Ovary (tissue), 9 donors: Measurements from ENCODE around the gene CNPPD1. TPM values are rescaled to one million over a fixed set of nuclear protein-coding genes. Genes with fewer than 3 reads are reported as not detected.

Experiments used
- DNase-seq, 5 donors: peaks; one replicate each; pipeline ENCODE4 v3.0.0-alpha.2; 2019 to 2020
- H3K27ac ChIP-seq, 2 donors: fragments of 200-600 bp; one replicate each; pipeline versions ENCODE4 v1.5.1 to v1.8.0; 2019 to 2022
- H3K27me3 ChIP-seq: fragments of 200-600 bp; one replicate; pipeline ENCODE4 v1.8.0; 2022
- H3K36me3 ChIP-seq: fragments of 200-600 bp; sonication (generic); one replicate; pipeline ENCODE4 v1.5.1; 2019
- H3K4me1 ChIP-seq: one replicate; pipeline ENCODE4 v1.8.1; 2013; ENCODE audit warnings: mild to moderate bottlenecking, moderate library complexity; ENCODE audit not compliant: insufficient read depth
- H3K4me3 ChIP-seq: fragments of 200-600 bp; sonication (generic); one replicate; pipeline ENCODE4 v1.5.1; 2017
- H3K9me3 ChIP-seq, 2 donors: fragments of 200-600 bp in 1 of 2; sonication (generic) in 1 of 2; one replicate each; pipeline versions ENCODE4 v1.5.1 to v1.8.1; 2013 to 2019; ENCODE audit warnings: mild to moderate bottlenecking in 1 of 2, moderate library complexity in 1 of 2
- CTCF ChIP-seq, 3 donors: fragments of 450-650 bp in 2 of 3; fragments of 200-600 bp in 1 of 3; IDR thresholded peaks; one replicate each; pipeline versions ENCODE4 v1.5.1 to v1.8.0; 2016 to 2022; ENCODE audit warnings: antibody characterized with exemption in 3 of 3, mild to moderate bottlenecking in 1 of 3
- EP300 ChIP-seq: sonication (generic); formaldehyde crosslinking; IDR thresholded peaks from one replicate; pipeline ENCODE4 v1.6.1; 2017; ENCODE audit warnings: antibody characterized with exemption
- POLR2A ChIP-seq: fragments of 450-650 bp; IDR thresholded peaks from one replicate; pipeline ENCODE4 v1.6.1; 2017; ENCODE audit warnings: antibody characterized with exemption, mild to moderate bottlenecking, moderate library complexity
- WGBS, 3 donors: extraction: QIAGEN DNeasy Blood & Tissue Kit in 1 of 3; methylation state at CpG; one replicate each; pipeline versions ENCODE4 v1.1.5 to v1.1.7; 2013 to 2017; 5-methylcytosine and 5-hydroxymethylcytosine counted together
- intact Hi-C, 4 donors: fragments of 100-400 bp; cut with DNase I; formaldehyde crosslinking; loops; one replicate each; pipeline versions ENCODE4 v1.11.0 to v1.15.1; 2022 to 2023
- polyA plus RNA-seq, 2 donors: library from polyadenylated mRNA; stranded (reverse); fragments of 200-250 nt in 1 of 2; fragments of 350-450 nt in 1 of 2; fragmentation: Illumina TruSeq in 1 of 2; extraction: RNeasy Lipid Tissue Mini Kit (QIAGEN cat#74804) in 1 of 2; gene quantifications; one replicate each; pipeline ENCODE4 v1.2.3, GENCODE V29; 2013 to 2014
- total RNA-seq, 7 donors: library from RNA; depleted of rRNA in 2 of 7; stranded (reverse); fragments of >200 nt in 2 of 7; fragmentation: NEBNext Ultra II Directional in 3 of 7; extraction: Animal tissue kit (Norgen Biotek cat#: 25700) in 3 of 7; gene quantifications; one replicate each; pipeline versions ENCODE4 v1.1.0 to v1.2.4, GENCODE V29; 2016 to 2023
- donor health status: DM: no; HTN: no; CAD: no; lungs with moderate emphysema.
- donor health status: DM: no; HTN: no; CAD: no.
- donor health status: Bipolar disorder and iron deficiency.
- donor health status: DM: yes; HTN: yes; CAD: no.
- donor health status: DM: no; HTN: no; CAD: no.
- donor health status: DM: yes; HTN: yes; CAD: no.

The CNPPD1 gene
- total and polyA plus RNA-seq, 9 donors: 27.1 to 68.2 (median 55.4) TPM

GRCh38 chr2:219158025-219158424 lies 18.7 kb downstream of the CNPPD1 start:
- Histone ChIP-seq H3K9me3 (no peaks in the 10 kb centered on the region), H3K4me1 (peaks cover 5% of the 10 kb centered on the region), H3K4me3 (no peak overlapping the region), H3K27ac (no peak overlapping the region), H3K36me3 (no peaks in the 10 kb centered on the region), H3K27me3 (no peaks in the 10 kb centered on the region)
- intact Hi-C loops: loop anchor here in 2 of 4 donors (5.0 to 10.0 kb wide), 2 partner anchors 101 to 163 kb away; partner anchors contain the start of gene CRYBA2 (in 1 of the 2)
- WGBS, 3 donors: 88 to 94% (median 93%) methylated on average over 4 of the region's 4 CpGs
- no peak for DNase-seq
- TF ChIP-seq POLR2A: no peak
- no peak for TF ChIP-seq CTCF (IDR thresholded peaks at IDR 0.05)
- no peak for TF ChIP-seq EP300

GRCh38 chr2:219157396-219157795 lies 19.3 kb downstream of the CNPPD1 start:
- Histone ChIP-seq H3K36me3 (no peaks in the 10 kb centered on the region), H3K27me3 (no peaks in the 10 kb centered on the region), H3K4me1 (peaks cover 5% of the 10 kb centered on the region), H3K27ac (no peak overlapping the region), H3K9me3 (no peaks in the 10 kb centered on the region), H3K4me3 (no peak overlapping the region)
- no peak for DNase-seq
- WGBS, 3 donors: 88 to 90% (median 89%) methylated on average over 8 of the region's 8 CpGs
- TF ChIP-seq EP300 (no peak), POLR2A (no peak), CTCF (IDR thresholded peaks at IDR 0.05) (no peak)
- intact Hi-C loops: loop anchor here in 2 of 4 donors (5.0 to 10.0 kb wide), 2 partner anchors 100 to 163 kb away; partner anchors contain the start of gene CRYBA2 (in 1 of the 2)

- DNase-seq: peak in 1 of 5 donors; percentile 42
- TF ChIP-seq CTCF (IDR thresholded peaks at IDR 0.05): peak; percentile 49 to 77 (median 56)
- no peak for TF ChIP-seq EP300
- Histone ChIP-seq H3K4me3 (no peak overlapping the region), H3K36me3 (no peaks in the 10 kb centered on the region), H3K27ac (no peak overlapping the region), H3K4me1 (no peaks in the 10 kb centered on the region), H3K27me3 (no peaks in the 10 kb centered on the region), H3K9me3 (no peaks in the 10 kb centered on the region)
- WGBS, 3 donors: 6 to 9% (median 8%) methylated on average over 4 of the region's 4 CpGs
- intact Hi-C loops: loop anchor here in 2 of 4 donors (5.0 to 10.0 kb wide), 2 partner anchors 98 to 160 kb away; partner anchors contain the start of gene CRYBA2 (in 1 of the 2)
Measured at GRCh38 chr2:219155054-219155644, 21.6 kb downstream of the CNPPD1 start.

- no peaks in the 10 kb centered on the region for H3K36me3 ChIP-seq
- H3K4me3 ChIP-seq: no peak overlapping the region
- intact Hi-C loops: loop anchor here in 2 of 4 donors (5.0 to 10.0 kb wide), 3 partner anchors 92 to 155 kb away; partner anchors contain the start of gene CRYBA2 (in 1 of the 2)
Measured at GRCh38 chr2:219149667-219150066, 27.1 kb downstream of the CNPPD1 start.

More at GRCh38 chr2:219149667-219150066, 27.1 kb downstream of the CNPPD1 start:
- Histone ChIP-seq H3K4me1 (peaks cover 1% of the 10 kb centered on the region), H3K27ac (no peak overlapping the region), H3K9me3 (no peaks in the 10 kb centered on the region), H3K27me3 (no peaks in the 10 kb centered on the region)
- 11 to 24% (median 19%) methylated on average over 1 of the region's 1 CpG for WGBS, 3 donors
- no peak for DNase-seq
- TF ChIP-seq POLR2A (no peak), EP300 (no peak), CTCF (IDR thresholded peaks at IDR 0.05) (no peak)
